GM18498 (cell line): ENCODE data around the gene COPS6.
"Not testable (repeated sequence)": the region's sequence is repeated elsewhere in the genome, so short reads cannot be mapped to it uniquely, and the experiment has no call there.

Source experiments
- ATAC-seq: cut with Tn5 transposase; IDR thresholded peaks from one replicate; pipeline ENCODE4 v1.9.1; 2021; ENCODE audit warnings: mild to moderate bottlenecking, moderate library complexity; ENCODE audit not compliant: unreplicated experiment

The COPS6 gene

DNA sequence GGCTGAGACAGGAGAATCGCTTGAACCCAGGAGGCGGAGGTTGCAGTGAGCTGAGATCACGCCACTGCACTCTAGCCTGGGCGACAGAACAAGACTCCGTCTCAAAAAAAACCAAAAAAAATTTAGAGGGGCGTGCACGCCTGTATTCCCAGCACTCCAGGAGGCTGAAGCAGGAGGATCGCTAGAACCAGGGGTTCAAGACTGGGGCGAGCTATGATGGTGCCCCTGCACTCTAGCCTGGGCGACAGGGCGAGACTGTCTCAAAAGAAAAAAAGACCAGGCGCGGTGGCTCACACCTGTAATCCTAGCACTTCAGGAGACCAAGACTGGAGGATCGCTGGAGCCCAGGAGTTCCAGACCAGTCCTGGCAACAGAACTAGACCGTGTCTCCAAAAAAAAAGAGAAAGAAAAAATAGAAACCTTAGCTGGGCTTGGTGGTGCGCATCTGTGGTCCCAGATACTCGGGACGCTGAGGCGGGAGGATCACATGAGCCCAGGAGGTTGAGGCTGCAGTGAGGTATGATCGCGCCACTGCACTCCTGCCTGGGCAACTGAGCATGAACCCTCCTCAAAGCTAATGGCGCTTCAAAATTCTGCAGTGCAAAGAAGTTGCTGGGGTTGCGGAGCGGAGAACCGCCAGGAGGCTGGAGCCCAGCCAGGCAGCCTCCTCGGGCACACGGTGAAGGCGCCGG is 37.6 kb downstream of the COPS6 start:
- ATAC-seq: peak; percentile 24

DNA sequence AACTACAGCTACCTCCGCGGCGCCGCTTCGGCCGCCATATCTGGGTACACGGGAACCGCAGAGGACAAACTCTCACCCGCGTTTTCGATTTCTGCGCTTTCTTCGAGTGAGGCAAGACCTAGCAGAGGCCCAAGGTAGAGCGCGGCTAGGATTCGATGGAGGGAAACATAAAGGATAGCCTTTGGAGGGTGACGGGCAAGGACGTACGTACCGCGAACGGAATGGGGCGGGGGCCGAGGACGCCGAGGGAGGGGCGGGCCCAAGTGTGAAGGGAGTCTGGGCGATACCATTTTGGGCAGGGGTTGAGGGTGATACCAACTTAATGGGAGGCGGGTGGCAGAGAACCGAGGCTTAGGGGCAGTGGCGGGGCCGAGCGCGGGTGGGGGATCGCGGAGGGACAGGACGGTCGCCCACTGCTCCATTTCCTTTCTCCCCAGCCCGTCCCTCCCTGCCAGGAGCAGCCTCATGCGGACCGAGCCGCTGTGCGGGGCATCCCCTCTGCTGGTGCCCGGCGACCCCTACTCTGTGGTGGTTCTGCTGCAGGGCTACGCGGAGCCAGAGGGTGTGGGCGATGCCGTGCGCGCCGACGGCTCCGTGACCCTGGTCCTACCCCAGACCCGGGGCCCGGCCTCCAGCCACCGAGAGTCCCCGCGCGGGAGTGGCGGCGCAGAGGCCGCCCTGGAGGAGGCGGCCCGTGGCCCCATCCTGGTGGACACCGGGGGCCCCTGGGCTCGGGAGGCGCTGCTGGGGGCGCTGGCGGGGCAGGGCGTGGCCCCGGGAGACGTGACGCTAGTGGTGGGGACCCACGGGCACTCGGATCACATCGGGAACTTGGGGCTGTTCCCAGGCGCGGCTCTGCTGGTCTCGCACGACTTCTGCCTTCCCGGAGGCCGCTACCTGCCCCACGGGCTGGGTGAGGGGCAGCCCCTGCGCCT is 38.4 kb downstream of the COPS6 start, which contains the start of gene MBLAC1:
Gene MBLAC1 (plus strand): TSS at position 37 of the 935 bp plus-strand sequence. CDS start 429 bp downstream, at position 466.
- ATAC-seq: peak; percentile 69

DNA sequence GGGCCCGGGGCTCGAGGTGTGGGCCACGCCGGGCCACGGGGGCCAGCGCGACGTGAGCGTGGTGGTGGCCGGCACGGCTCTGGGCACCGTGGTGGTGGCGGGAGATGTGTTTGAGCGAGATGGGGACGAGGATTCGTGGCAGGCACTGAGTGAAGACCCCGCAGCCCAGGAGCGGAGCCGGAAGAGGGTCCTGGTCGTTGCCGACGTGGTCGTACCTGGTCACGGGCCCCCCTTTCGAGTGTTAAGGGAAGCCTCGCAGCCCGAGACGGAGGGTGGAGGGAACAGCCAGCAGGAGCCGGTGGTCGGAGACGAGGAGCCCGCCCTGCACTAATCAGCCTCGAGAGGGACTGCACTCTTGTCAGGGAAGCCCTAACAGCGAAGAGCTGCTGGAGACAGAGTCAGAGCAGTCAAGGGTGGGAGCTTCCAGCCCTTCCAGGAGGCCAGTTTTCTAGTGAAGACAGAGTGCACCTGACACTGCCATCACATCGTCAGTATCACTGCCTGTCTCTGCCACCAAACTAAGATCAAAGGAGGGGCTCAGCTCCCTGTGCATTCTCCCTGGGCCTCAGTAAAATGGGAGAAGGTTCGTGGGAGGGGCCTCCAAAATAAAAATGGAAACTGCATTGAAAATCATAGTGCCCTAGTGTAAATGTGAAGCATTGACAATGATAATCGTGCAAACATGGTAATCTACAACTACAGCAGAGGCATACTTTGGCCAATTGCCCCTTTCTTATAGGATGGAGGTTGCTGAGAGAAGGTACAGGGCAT is 39.3 kb downstream of the COPS6 start:
- ATAC-seq: no peak

DNA sequence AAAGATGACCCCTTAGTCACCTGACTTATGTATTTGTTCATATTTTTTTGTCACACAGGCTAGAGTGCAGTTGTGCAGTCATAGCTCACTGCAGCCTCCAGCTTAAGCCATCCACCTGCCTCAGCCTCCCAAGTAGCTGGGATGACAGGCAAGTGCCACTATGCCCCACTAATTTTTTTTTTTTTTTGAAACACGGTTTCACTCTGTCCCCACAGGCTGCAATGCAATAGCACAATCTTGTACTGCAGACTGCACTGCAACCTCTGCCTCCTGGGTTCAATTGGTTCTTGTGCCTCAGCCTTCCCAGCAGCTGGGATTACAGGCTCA is 39.8 kb downstream of the COPS6 start:
- ATAC-seq: no peak

DNA sequence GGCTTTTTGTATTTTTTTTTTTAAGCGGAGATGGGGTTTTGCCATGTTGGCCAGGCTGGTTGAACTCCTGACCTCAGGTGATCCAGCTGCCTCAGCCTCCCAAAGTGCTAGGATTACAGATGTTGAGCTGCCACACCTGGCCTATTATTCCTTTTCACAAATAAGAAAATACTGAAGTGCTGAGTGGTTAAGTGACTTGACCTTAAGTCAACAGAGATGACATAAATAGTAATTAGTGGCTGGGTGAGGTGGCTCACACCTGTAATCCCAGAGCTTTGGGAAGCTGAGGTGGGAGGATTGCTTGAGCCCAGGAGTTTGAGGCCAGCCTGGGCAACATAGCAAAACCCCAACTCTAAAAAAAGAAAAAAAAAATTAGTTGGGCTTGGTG is 41.4 kb downstream of the COPS6 start:
- not testable (repeated sequence) for ATAC-seq

DNA sequence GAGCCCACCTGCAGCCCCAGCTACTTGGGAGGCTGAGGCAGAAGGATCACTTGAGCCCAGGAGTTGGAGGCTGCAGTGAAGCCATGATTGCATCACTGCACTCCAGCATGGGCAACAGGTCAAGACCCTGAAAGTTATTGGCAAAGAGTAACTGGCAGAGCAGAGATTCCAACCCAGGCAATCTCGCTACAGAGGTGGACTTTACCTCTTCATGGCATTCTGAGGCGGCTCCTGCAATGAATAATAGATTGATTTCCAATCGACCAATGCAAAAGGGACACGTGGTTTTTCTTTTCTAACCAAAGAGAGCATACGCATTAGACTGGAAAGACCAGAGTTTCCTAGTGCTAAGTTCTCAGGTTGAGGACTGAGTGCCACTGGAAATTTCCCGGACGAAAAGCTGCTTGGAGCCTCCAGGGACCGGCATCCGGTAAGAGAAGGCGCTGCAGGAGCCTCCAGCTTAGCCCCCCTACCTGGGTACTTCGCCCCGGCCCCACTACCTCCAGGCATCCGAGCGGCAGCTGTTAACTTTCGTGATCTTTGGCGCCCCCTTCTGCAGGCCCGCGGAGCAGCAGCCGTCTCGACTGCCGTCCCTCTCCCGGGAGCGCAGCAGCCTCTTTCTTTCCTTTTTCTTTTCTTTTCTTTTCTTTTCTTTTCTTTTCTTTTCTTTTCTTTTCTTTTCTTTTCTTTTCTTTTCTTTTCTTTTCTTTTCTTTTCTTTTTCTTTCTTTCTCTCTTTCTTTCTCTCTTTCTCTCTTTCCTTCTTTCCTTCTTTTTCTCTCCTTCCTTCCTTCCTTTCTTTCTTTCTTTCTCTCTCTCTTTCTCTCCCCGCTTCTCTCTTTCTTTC is 42.1 kb downstream of the COPS6 start:
- no peak for ATAC-seq

DNA sequence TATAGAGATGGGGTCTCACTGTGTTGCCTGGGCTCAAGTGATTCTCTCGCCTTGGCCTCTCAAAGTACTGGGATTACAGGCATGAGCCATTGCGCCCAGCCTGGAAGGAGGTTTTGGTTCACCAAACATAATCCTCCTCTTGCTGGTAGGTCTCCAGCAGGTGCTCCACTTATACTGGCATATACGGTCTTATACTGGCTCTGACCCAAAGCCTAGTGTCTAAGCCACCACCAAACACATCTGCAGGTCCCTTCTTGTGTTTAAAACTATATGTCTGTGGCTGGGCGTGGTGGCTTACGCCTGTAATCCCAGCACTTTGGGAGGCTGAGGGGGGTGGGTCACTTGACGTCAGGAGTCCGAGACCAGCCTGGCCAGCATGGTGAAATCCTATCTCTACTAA is 43.4 kb downstream of the COPS6 start:
- no peak for ATAC-seq

DNA sequence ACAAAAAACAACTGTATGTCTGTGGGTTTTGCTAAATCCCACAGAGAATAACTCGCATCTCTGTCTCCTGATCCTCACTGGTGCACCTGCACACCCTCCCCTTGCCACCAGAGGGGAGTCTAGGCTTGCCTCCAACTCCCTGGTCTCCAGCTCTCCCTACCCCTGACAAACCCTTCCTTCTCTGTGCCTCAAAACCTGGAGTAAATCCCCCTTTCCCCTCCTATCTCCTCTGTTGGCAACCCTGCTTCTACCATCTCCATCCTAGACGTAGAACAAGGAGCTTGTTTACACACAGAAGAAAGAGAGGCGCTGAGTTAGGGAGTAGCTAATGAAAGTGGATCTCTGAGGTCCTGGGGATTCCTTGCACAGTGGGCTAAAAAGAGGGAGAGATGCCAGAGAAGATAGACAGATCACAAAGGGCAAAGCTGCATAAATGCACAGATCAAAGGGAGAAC is 44.0 kb downstream of the COPS6 start:
- ATAC-seq: peak; percentile 69

DNA sequence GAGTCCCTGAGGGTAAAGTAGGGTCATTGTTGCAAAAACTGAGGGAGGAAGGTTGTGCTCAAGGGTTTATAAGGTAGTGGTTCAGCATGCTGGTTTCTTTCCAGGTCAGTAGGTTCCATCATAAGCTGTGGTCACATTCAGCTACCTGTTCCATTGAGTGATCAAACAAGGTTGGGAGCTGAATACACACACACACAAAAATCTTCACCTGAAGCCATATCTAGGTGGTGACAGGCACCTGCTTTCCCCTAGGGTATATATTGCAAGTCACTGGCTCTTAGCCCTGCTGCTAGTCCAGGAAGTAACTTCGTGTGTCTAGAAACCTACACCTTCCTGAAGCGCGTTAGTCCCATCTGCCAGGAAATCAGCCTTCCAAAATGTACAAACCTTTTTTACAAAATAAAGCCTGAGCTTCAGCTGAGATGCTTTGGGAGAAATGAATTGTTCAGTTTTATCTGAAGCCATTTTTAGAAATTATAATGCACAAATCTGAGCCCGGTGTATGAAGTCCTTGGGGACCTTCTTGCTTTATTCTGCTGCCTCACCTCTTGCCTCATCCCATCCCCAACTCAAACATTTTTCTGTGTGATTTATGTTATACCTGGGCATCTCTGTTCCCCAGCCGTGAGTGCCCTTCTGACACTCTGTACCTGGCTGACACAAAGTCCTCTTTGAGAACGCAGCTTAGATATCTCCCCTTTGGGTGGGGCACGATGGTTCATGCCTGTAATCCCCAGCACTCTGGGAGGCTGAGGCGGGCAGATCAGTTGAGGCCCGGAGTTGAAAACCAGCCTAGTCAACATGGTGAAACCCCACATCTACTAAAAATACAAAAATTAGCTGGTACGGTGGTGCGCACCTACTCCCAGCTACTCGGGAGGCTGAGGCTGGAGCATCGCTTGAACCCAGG is 49.3 kb downstream of the COPS6 start:
- ATAC-seq: no peak

DNA sequence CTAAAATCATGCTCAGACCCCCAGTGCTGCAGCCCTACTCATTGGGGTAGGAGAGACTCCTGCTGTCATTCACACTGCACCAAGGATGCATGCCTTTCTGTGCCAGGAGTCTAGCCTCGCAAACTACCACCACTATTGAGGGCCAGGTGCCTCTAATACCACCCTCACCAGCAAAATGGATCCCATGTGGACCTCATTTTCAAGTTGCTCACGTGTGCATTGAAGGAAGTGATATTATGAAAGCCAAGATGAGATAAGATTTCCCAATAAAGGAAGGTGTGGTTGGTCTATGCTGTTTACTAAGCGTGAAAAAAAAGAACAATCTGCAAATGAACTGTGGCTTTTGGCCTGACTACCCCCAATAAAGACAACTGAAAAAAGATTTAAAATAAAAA is 52.8 kb downstream of the COPS6 start:
- ATAC-seq: no peak
